Hepatocyte (in vitro differentiated cells): ENCODE measurements around the gene TMEM176B. TPM values are rescaled to one million over a fixed set of nuclear protein-coding genes. Genes with fewer than 3 reads are reported as not detected.
A peak's percentile ranks its signal among the peaks of the same experiment; 100 is the strongest.
"Not testable (repeated sequence)": the region's sequence is repeated elsewhere in the genome, so short reads cannot be mapped to it uniquely, and the experiment has no call there.

ENCODE experiments used
- DNase-seq: peaks from one replicate; pipeline ENCODE4 v3.0.0-alpha.2; 2016; ENCODE audit warnings: low spot score
- H2AFZ ChIP-seq: fragments of 200-600 bp; sonication (generic); 2 replicates; pipeline ENCODE4 v1.6.0; 2016; ENCODE audit warnings: antibody characterized with exemption, mild to moderate bottlenecking
- H3K27ac ChIP-seq: fragments of 200-600 bp; sonication (generic); 2 replicates; pipeline ENCODE4 v1.5.1; 2016; ENCODE audit warnings: mild to moderate bottlenecking
- H3K27me3 ChIP-seq: fragments of 200-600 bp; sonication (generic); 2 replicates; pipeline ENCODE4 v1.6.1; 2016
- H3K36me3 ChIP-seq: fragments of 200-600 bp; sonication (generic); replicated peaks from 2 replicates; pipeline ENCODE4 v1.5.1; 2016; ENCODE audit warnings: low read depth; ENCODE audit not compliant: insufficient read depth
- H3K4me1 ChIP-seq: fragments of 200-600 bp; sonication (generic); 2 replicates; pipeline ENCODE4 v1.5.1; 2016; ENCODE audit warnings: mild to moderate bottlenecking, moderate library complexity; ENCODE audit not compliant: insufficient read depth
- H3K4me2 ChIP-seq: fragments of 200-600 bp; sonication (generic); 2 replicates; pipeline ENCODE4 v1.6.0; 2016
- H3K4me3 ChIP-seq: fragments of 200-600 bp; sonication (generic); 2 replicates; pipeline ENCODE4 v1.5.1; 2016; ENCODE audit warnings: mild to moderate bottlenecking
- H3K79me2 ChIP-seq: fragments of 200-600 bp; sonication (generic); 2 replicates; pipeline ENCODE4 v1.6.0; 2017; ENCODE audit warnings: mild to moderate bottlenecking
- H3K9me2 ChIP-seq: fragments of 200-600 bp; sonication (generic); replicated peaks from 2 replicates; pipeline ENCODE4 v1.6.0; 2017; ENCODE audit warnings: mild to moderate bottlenecking; ENCODE audit not compliant: insufficient read depth
- H3K9me3 ChIP-seq: fragments of 200-600 bp; sonication (generic); 2 replicates; pipeline ENCODE4 v1.5.1; 2016; ENCODE audit warnings: low read depth, mild to moderate bottlenecking
- H4K20me1 ChIP-seq: fragments of 200-600 bp; sonication (generic); 2 replicates; pipeline ENCODE4 v1.6.0; 2016; ENCODE audit warnings: mild to moderate bottlenecking; ENCODE audit not compliant: insufficient read depth, poor library complexity, severe bottlenecking
- CTCF ChIP-seq: fragments of 200-600 bp; sonication (generic); IDR thresholded peaks from 2 replicates; pipeline ENCODE4 v1.5.1; 2016; ENCODE audit warnings: antibody characterized with exemption, mild to moderate bottlenecking; ENCODE audit not compliant: poor library complexity
- EZH2 ChIP-seq: fragments of 200-600 bp; sonication (generic); IDR thresholded peaks from 2 replicates; pipeline ENCODE4 v1.6.1; 2016; ENCODE audit warnings: antibody characterized with exemption, mild to moderate bottlenecking, borderline replicate concordance
- EZH2phosphoT487 ChIP-seq: fragments of 200-600 bp; sonication (generic); IDR thresholded peaks from one replicate; pipeline ENCODE4 v1.6.1; 2018; ENCODE audit warnings: antibody characterized with exemption, mild to moderate bottlenecking, low read depth, moderate library complexity; ENCODE audit not compliant: unreplicated experiment, severe bottlenecking
- WGBS: methylation state at CpG from one replicate; pipeline ENCODE4 v1.1.6; 2016; ENCODE audit warnings: low lambda C conversion rate; ENCODE audit errors: missing lambda C conversion rate; 5-methylcytosine and 5-hydroxymethylcytosine counted together
- polyA plus RNA-seq: library from polyadenylated mRNA; unstranded; fragments of >200 nt; fragmentation: Nextera tagmentation; extraction: Ambion mirVana; gene quantifications from 2 replicates; pipeline ENCODE4 v1.2.1, GENCODE V29; 2016
- total RNA-seq: library from RNA; depleted of rRNA; stranded (reverse); fragments of >200 nt; gene quantifications from 2 replicates; pipeline ENCODE4 v1.2.3, GENCODE V29; 2014

TMEM176B gene
- total and polyA plus RNA-seq, 2 experiments from 2014 or later, result 200 to 204 TPM

- Histone ChIP-seq H4K20me1 (no peaks in the 10 kb centered on the region), H3K9me3 (peaks cover 7% of the 10 kb centered on the region), H3K36me3 (no peaks in the 10 kb centered on the region), H3K4me2 (no peak overlapping the region), H3K4me3 (no peak overlapping the region), H3K4me1 (no peaks in the 10 kb centered on the region), H3K9me2 (no peaks in the 10 kb centered on the region), H3K79me2 (no peaks in the 10 kb centered on the region), H3K27ac (no peak overlapping the region), H2AFZ (no peak overlapping the region), H3K27me3 (no peaks in the 10 kb centered on the region)
- DNase-seq, result no peak
- no peak for TF ChIP-seq EZH2
- no peak for TF ChIP-seq EZH2phosphoT487
- TF ChIP-seq CTCF, result no peak
- 96% methylated on average over 2 of the region's 2 CpGs for WGBS
Observed at GRCh38 chr7:150818971-150819370, 18.8 kb upstream of the TMEM176B start.

DNA sequence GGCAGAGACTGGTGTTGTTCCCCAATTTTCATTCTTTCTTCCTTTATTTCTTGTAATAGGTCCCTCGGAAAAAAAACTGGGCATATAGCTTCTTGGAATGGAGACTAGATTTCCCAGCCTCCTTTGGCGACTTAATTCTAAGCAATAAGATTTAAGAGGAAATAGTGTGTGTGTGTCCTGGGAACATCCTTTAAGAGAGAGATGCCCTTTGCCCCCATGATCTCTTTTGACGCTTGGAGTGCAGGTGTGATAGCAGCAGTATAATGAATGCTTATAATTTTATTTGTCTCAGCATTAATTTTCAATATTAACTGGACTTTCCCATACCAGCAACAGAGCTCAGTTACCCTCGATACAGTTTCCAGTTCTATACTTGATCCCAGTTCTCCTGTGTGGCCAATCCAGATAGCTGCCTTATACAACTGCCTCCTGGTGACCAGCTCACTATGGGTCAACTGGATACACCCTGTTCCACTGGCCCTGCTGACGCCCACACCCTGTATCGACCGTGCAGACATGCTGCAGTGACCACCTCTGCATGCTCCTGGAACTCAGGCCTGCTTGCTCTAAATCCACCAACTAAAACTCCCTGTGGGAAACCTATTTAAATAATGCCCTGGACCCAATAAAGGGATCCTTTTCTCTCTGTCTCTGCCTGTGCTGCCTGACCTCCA, 14.3 kb upstream of the TMEM176B start:
- no peak overlapping the region for H2AFZ ChIP-seq
- H3K9me2 ChIP-seq, result no peaks in the 10 kb centered on the region
- no peak overlapping the region for H3K4me2 ChIP-seq
- no peaks in the 10 kb centered on the region for H3K27me3 ChIP-seq
- H3K4me1 ChIP-seq, result no peaks in the 10 kb centered on the region
- peaks cover 7% of the 10 kb centered on the region for H3K9me3 ChIP-seq
- H3K79me2 ChIP-seq, result no peaks in the 10 kb centered on the region
- no peaks in the 10 kb centered on the region for H3K36me3 ChIP-seq
- no peak overlapping the region for H3K27ac ChIP-seq
- 74% methylated on average over 7 of the region's 7 CpGs for WGBS
- no peak overlapping the region for H3K4me3 ChIP-seq
- TF ChIP-seq EZH2, result no peak
- no peak for TF ChIP-seq EZH2phosphoT487
- TF ChIP-seq CTCF, result no peak
- DNase-seq, result no peak
- H4K20me1 ChIP-seq, result no peaks in the 10 kb centered on the region

DNA sequence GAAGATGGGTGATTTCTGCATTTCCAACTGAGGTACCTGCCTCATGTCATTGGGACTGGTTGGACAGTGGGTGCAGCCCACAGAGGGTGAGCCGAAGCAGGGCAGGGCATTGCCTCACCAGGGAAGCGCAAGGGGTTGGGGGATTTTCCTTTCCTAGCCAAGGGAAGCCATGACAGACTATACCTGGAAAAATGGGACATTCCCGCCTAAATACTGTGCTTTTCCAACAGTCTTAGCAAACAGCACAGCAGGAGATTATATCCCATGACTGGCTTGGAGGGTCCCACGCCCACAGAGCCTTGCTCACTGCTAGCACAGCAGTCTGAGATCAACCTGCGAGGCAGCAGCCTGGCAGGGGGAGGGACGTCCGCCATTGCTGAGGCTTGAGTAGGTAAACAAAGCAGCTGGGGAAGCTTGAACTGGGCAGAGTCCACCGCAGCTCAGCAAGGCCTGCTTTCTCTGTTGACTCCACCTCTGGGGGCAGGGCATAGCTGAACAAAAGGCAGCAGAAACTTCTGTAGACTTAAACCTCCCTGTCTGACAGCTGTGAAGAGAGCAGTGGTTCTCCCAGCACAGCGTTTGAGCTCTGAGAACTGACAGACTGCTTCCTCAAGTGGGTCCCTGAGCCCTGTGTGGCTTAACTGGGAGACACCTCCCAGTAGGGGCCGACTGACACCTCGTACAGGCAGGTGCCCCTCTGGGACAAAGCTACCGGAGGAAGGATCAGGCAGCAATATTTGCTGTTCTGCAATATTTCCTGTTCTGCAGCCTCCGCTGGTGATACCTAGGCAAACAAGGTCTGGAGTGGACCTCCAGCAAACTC, 7.7 kb upstream of the TMEM176B start:
- H3K9me3 ChIP-seq, H3K4me3 ChIP-seq, H3K79me2 ChIP-seq, H3K27me3 ChIP-seq, H3K9me2 ChIP-seq, H3K4me1 ChIP-seq, H3K36me3 ChIP-seq, H4K20me1 ChIP-seq: not testable (repeated sequence)
- peak; percentile 59 for DNase-seq
- 49% methylated on average over 13 of the region's 13 CpGs for WGBS
- Histone ChIP-seq H3K4me2 (peak overlapping the region; percentile 71), H2AFZ (peak overlapping the region; percentile 66), H3K27ac (peak overlapping the region; percentile 95)

DNA sequence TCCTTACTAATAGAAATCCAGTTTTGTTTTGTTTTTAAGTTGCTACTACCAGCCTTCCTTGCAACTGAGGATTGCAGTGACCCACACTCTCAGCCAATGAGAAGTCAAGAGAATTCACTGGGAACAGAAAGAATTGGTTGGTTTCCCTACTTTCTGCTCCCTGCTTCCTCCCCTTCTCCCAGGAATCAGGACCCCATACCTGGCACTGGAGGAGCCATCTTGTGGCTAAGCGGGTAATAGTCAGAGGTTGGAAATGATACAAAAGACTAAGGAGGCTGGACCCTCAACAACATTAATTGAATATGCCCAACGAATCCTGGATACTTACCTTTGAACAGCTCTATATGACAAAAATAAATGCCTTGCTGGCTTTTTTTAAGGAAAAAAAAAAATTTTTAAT, 6.7 kb upstream of the TMEM176B start:
- no peak overlapping the region for H3K4me3 ChIP-seq
- H3K9me2 ChIP-seq, result no peaks in the 10 kb centered on the region
- 70% methylated on average over 2 of the region's 2 CpGs for WGBS
- TF ChIP-seq EZH2phosphoT487 (no peak), EZH2 (no peak), CTCF (no peak)
- no peaks in the 10 kb centered on the region for H3K79me2 ChIP-seq
- peaks cover 5% of the 10 kb centered on the region for H3K4me1 ChIP-seq
- no peak overlapping the region for H2AFZ ChIP-seq
- H4K20me1 ChIP-seq, result no peaks in the 10 kb centered on the region
- H3K27me3 ChIP-seq, result peaks cover 2% of the 10 kb centered on the region
- H3K36me3 ChIP-seq, result no peaks in the 10 kb centered on the region
- no peaks in the 10 kb centered on the region for H3K9me3 ChIP-seq
- no peak for DNase-seq
- no peak overlapping the region for H3K27ac ChIP-seq
- no peak overlapping the region for H3K4me2 ChIP-seq
